HG02763 (cell line): Measurements from ENCODE around the gene ZNF275.
"Not testable (repeated sequence)": the region's sequence is repeated elsewhere in the genome, so short reads cannot be mapped to it uniquely, and the experiment has no call there.

ENCODE experiments used
- ATAC-seq: cut with Tn5 transposase; IDR thresholded peaks from one replicate; pipeline ENCODE4 v1.9.1; 2021; ENCODE audit warnings: mild to moderate bottlenecking, moderate library complexity; ENCODE audit not compliant: unreplicated experiment

Gene ZNF275

GRCh38 chrX:153386097-153386496 lies 52.1 kb downstream of the ZNF275 start:
- ATAC-seq, result no peak

- ATAC-seq, result no peak
Measured at GRCh38 chrX:153387345-153387744, 53.4 kb downstream of the ZNF275 start.

- no peak for ATAC-seq
Measured at GRCh38 chrX:153387987-153388721, 54.2 kb downstream of the ZNF275 start.

- no peak for ATAC-seq
Measured at GRCh38 chrX:153388722-153389459, 54.9 kb downstream of the ZNF275 start.

- not testable (repeated sequence) for ATAC-seq
Measured at GRCh38 chrX:153389460-153389768, 55.5 kb downstream of the ZNF275 start.

- ATAC-seq, result no peak
Measured at GRCh38 chrX:153392642-153393321, 58.8 kb downstream of the ZNF275 start.

- ATAC-seq, result no peak
Measured at GRCh38 chrX:153394612-153395011, 60.7 kb downstream of the ZNF275 start.

GRCh38 chrX:153395613-153396319 lies 61.8 kb downstream of the ZNF275 start:
- no peak for ATAC-seq

GRCh38 chrX:153396320-153397195 lies 62.6 kb downstream of the ZNF275 start:
- ATAC-seq, result no peak

- no peak for ATAC-seq
Measured at GRCh38 chrX:153397256-153397960, 63.5 kb downstream of the ZNF275 start.

GRCh38 chrX:153398275-153398960 lies 64.5 kb downstream of the ZNF275 start:
- no peak for ATAC-seq

- ATAC-seq, result no peak
Measured at GRCh38 chrX:153400146-153401132, 66.5 kb downstream of the ZNF275 start.

- ATAC-seq, result no peak
Measured at GRCh38 chrX:153401133-153401764, 67.3 kb downstream of the ZNF275 start, which contains the start of gene PNMA6E. Gene PNMA6E (minus strand): TSS chrX:153401350. CDS start chrX:153398849, 2,501 bp downstream.
